DND-41 (cell line): ENCODE measurements around the gene PCNX2.

Experiments used
- ATAC-seq: fragments of 200-7000 bp; cut with Tn5 transposase; 3 replicates; pipeline ENCODE4 v1.9.1; 2021; ENCODE audit warnings: low read depth; ENCODE audit not compliant: insufficient read depth
- DNase-seq: peaks from one replicate; pipeline ENCODE4 v3.0.0-alpha.2; 2020
- H2AFZ ChIP-seq: 2 replicates; pipeline ENCODE4 v1.6.0; 2012; ENCODE audit warnings: low read depth, low read length
- H3K27ac ChIP-seq: 2 replicates; pipeline ENCODE4 v1.5.1; 2012; ENCODE audit warnings: low read length, inconsistent platforms
- H3K27me3 ChIP-seq: fragments of 200-600 bp; sonication (generic); 2 replicates; pipeline ENCODE4 v1.6.0; 2012; ENCODE audit warnings: low read length, mild to moderate bottlenecking, inconsistent platforms; ENCODE audit not compliant: insufficient read depth, poor library complexity
- H3K36me3 ChIP-seq: 2 replicates; pipeline ENCODE4 v1.5.1; 2012; ENCODE audit warnings: low read length, inconsistent platforms; ENCODE audit not compliant: insufficient read depth
- H3K4me1 ChIP-seq: 2 replicates; pipeline ENCODE4 v1.5.1; 2012; ENCODE audit warnings: mild to moderate bottlenecking, low read length; ENCODE audit not compliant: insufficient read depth
- H3K4me2 ChIP-seq: 2 replicates; pipeline ENCODE4 v1.6.0; 2012; ENCODE audit warnings: mild to moderate bottlenecking, moderate library complexity, low read length, inconsistent platforms; ENCODE audit not compliant: insufficient read depth
- H3K4me3 ChIP-seq, 2 experiments: fragments of 200-600 bp in 1 of 2; shearing (Covaris generic) in 1 of 2; 2 replicates each; pipeline ENCODE4 v1.5.1; 2012 to 2016; ENCODE audit warnings: inconsistent platforms in 2 of 2, low read length in 2 of 2, mild to moderate bottlenecking in 2 of 2, low read depth in 1 of 2, moderate library complexity in 1 of 2
- H3K79me2 ChIP-seq: 2 replicates; pipeline ENCODE4 v1.6.0; 2012; ENCODE audit warnings: low read length, inconsistent platforms; ENCODE audit not compliant: insufficient read depth
- H3K9ac ChIP-seq: 2 replicates; pipeline ENCODE4 v1.6.0; 2012; ENCODE audit warnings: low read depth, mild to moderate bottlenecking, inconsistent platforms, low read length, moderate library complexity
- H3K9me3 ChIP-seq: 2 replicates; pipeline ENCODE4 v1.5.1; 2012; ENCODE audit warnings: low read length, moderate library complexity, mild to moderate bottlenecking, inconsistent platforms; ENCODE audit not compliant: insufficient read depth, severe bottlenecking
- H4K20me1 ChIP-seq: 2 replicates; pipeline ENCODE4 v1.6.0; 2012; ENCODE audit warnings: low read length; ENCODE audit not compliant: insufficient read depth
- EZH2 ChIP-seq: IDR thresholded peaks from 3 replicates; pipeline ENCODE4 v1.6.1; 2012; ENCODE audit warnings: borderline replicate concordance, low read depth, mild to moderate bottlenecking, moderate library complexity, low read length, inconsistent platforms; ENCODE audit not compliant: severe bottlenecking
- TF ChIP-seq, protein P1 (sequence below): IDR thresholded peaks from 2 replicates; pipeline ENCODE4 v1.5.1; 2012; ENCODE audit warnings: borderline replicate concordance, low read length, moderate library complexity, mild to moderate bottlenecking; ENCODE audit not compliant: poor library complexity, severe bottlenecking; ENCODE audit errors: extremely low read depth

The PCNX2 gene

GRCh38 chr1:233090746-233091494, 204.6 kb downstream of the PCNX2 start:
- H3K4me1 ChIP-seq: no peaks in the 10 kb centered on the region
- no peaks in the 10 kb centered on the region for H4K20me1 ChIP-seq
- peaks cover 5% of the 10 kb centered on the region; the same call in 1 of the 2 replicates for H3K36me3 ChIP-seq
- no peak for DNase-seq
- H3K27me3 ChIP-seq: no peaks in the 10 kb centered on the region
- no peaks in the 10 kb centered on the region for H3K9me3 ChIP-seq
- H3K9ac ChIP-seq: no peak overlapping the region
- H3K27ac ChIP-seq: no peak overlapping the region
- TF ChIP-seq, protein P1, sequence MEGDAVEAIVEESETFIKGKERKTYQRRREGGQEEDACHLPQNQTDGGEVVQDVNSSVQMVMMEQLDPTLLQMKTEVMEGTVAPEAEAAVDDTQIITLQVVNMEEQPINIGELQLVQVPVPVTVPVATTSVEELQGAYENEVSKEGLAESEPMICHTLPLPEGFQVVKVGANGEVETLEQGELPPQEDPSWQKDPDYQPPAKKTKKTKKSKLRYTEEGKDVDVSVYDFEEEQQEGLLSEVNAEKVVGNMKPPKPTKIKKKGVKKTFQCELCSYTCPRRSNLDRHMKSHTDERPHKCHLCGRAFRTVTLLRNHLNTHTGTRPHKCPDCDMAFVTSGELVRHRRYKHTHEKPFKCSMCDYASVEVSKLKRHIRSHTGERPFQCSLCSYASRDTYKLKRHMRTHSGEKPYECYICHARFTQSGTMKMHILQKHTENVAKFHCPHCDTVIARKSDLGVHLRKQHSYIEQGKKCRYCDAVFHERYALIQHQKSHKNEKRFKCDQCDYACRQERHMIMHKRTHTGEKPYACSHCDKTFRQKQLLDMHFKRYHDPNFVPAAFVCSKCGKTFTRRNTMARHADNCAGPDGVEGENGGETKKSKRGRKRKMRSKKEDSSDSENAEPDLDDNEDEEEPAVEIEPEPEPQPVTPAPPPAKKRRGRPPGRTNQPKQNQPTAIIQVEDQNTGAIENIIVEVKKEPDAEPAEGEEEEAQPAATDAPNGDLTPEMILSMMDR: no peak
- TF ChIP-seq EZH2: no peak
- no peak overlapping the region for H2AFZ ChIP-seq
- H3K4me2 ChIP-seq: no peak overlapping the region
- ATAC-seq: no peak
- no peak overlapping the region for H3K4me3 ChIP-seq
- H3K79me2 ChIP-seq: no peaks in the 10 kb centered on the region

DNA sequence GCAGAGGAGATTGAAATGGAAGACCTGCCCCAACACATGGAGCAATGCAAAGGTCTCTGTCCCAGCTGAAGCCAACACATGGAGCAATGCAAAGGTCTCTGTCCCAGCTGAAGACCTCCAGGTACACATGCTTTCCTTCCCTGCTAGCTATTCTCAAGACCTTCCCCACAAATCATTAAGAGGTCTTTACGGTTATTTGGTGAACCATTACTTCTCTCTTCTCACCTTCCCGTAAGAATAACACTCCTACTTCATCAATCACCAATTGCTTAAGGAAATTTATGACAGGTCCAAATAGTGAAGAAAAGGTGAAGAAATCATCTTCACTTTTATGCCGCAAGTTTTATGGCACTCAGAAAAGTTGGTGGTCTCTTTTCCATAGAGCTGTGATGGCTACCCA, 206.3 kb downstream of the PCNX2 start:
- H3K4me1 ChIP-seq: no peaks in the 10 kb centered on the region
- H3K4me2 ChIP-seq: no peak overlapping the region
- H4K20me1 ChIP-seq: no peaks in the 10 kb centered on the region
- no peak overlapping the region for H3K27ac ChIP-seq
- H3K9me3 ChIP-seq: no peaks in the 10 kb centered on the region
- no peak overlapping the region for H2AFZ ChIP-seq
- TF ChIP-seq EZH2: no peak
- TF ChIP-seq, protein P1: no peak
- no peak overlapping the region for H3K4me3 ChIP-seq
- H3K9ac ChIP-seq: no peak overlapping the region
- DNase-seq (no peak), ATAC-seq (no peak)
- H3K36me3 ChIP-seq: peaks cover 5% of the 10 kb centered on the region; the same call in 1 of the 2 replicates
- H3K79me2 ChIP-seq: no peaks in the 10 kb centered on the region
- H3K27me3 ChIP-seq: no peaks in the 10 kb centered on the region

GRCh38 chr1:233088613-233089012, 206.9 kb downstream of the PCNX2 start:
- no peaks in the 10 kb centered on the region for H3K4me1 ChIP-seq
- peaks cover 5% of the 10 kb centered on the region; the same call in 1 of the 2 replicates for H3K36me3 ChIP-seq
- H3K9ac ChIP-seq: no peak overlapping the region
- DNase-seq (no peak), ATAC-seq (no peak)
- no peak overlapping the region for H3K27ac ChIP-seq
- H3K4me3 ChIP-seq: no peak overlapping the region
- H3K9me3 ChIP-seq: no peaks in the 10 kb centered on the region
- no peaks in the 10 kb centered on the region for H3K27me3 ChIP-seq
- no peak for TF ChIP-seq EZH2
- TF ChIP-seq, protein P1: no peak
- H3K79me2 ChIP-seq: no peaks in the 10 kb centered on the region
- H2AFZ ChIP-seq: no peak overlapping the region
- H3K4me2 ChIP-seq: no peak overlapping the region
- no peaks in the 10 kb centered on the region for H4K20me1 ChIP-seq
